NB4 (cell line): Measurements from ENCODE around the gene STK10.

Source experiments
- DNase-seq: peaks from one replicate; pipeline ENCODE4 v3.0.0; 2010; ENCODE audit warnings: low read depth
- H3K4me3 ChIP-seq: one replicate; pipeline ENCODE4 v1.5.1; 2011; ENCODE audit warnings: mild to moderate bottlenecking, low read depth, low read length, moderate library complexity
- CTCF ChIP-seq: IDR thresholded peaks from one replicate; pipeline ENCODE4 v1.5.1; 2012; ENCODE audit warnings: low read depth, low read length
- MAX ChIP-seq: IDR thresholded peaks from 2 replicates; pipeline ENCODE4 v1.6.1; 2011; ENCODE audit warnings: low read depth, low read length
- MYC ChIP-seq: IDR thresholded peaks from 2 replicates; pipeline ENCODE4 v1.6.1; 2011; ENCODE audit warnings: low read depth, low read length
- POLR2A ChIP-seq: IDR thresholded peaks from 2 replicates; pipeline ENCODE4 v1.6.1; 2011; ENCODE audit warnings: mild to moderate bottlenecking; ENCODE audit not compliant: insufficient read length; ENCODE audit errors: extremely low read depth

STK10 gene

GRCh38 chr5:172110260-172110815 lies 77.7 kb downstream of the STK10 start:
- peak; percentile 64 for DNase-seq
- TF ChIP-seq MAX (no peak), CTCF (no peak), MYC (no peak), POLR2A (no peak)
- H3K4me3 ChIP-seq, result peak overlapping the region; percentile 27

- DNase-seq, result no peak
- no peak overlapping the region for H3K4me3 ChIP-seq
- TF ChIP-seq MYC (no peak), CTCF (no peak), POLR2A (no peak), MAX (no peak)
These were observed 78.3 kb downstream of the STK10 start for GRCh38 chr5:172109749-172110148.

GRCh38 chr5:172107571-172107970 lies 80.5 kb downstream of the STK10 start:
- no peak for TF ChIP-seq MAX
- no peak for TF ChIP-seq POLR2A
- no peak for TF ChIP-seq CTCF
- TF ChIP-seq MYC, result no peak
- H3K4me3 ChIP-seq, result no peak overlapping the region
- no peak for DNase-seq

- no peak overlapping the region for H3K4me3 ChIP-seq
- TF ChIP-seq MAX, result no peak
- TF ChIP-seq CTCF, result peak; percentile 78
- no peak for TF ChIP-seq POLR2A
- no peak; the same call in 1 of the 2 replicates for TF ChIP-seq MYC
- DNase-seq, result peak; percentile 64
These were observed 81.3 kb downstream of the STK10 start for GRCh38 chr5:172106511-172107356.

GRCh38 chr5:172105811-172106210 lies 82.2 kb downstream of the STK10 start:
- no peak for DNase-seq
- no peak overlapping the region for H3K4me3 ChIP-seq
- TF ChIP-seq MAX (no peak), CTCF (no peak), POLR2A (no peak), MYC (no peak)
